OCI-LY7 (cell line): Measurements from ENCODE around the gene JCAD. TPM values are rescaled to one million over a fixed set of nuclear protein-coding genes. Genes with fewer than 3 reads are reported as not detected.
"Not testable (repeated sequence)": the region's sequence is repeated elsewhere in the genome, so short reads cannot be mapped to it uniquely, and the experiment has no call there.

Source experiments
- BruUV-seq: library from RNA; stranded (reverse); fragments of 400-500 nt; replicated peaks from 2 replicates; lab custom pipeline; 2021; lab: Mats Ljungman, UMichigan
- CTCF ChIA-PET: fragments of 300-600 bp; sonication (Branson Sonifier 250); formaldehyde crosslinking; loops from one replicate; lab custom pipeline; 2022; ENCODE audit warnings: antibody characterized with exemption; ENCODE audit not compliant: unreplicated experiment; lab: Charles Lee
- POLR2A ChIA-PET: fragments of 300-600 bp; sonication (Branson Sonifier 250); formaldehyde crosslinking; loops from one replicate; lab custom pipeline; 2022; ENCODE audit warnings: antibody characterized with exemption; lab: Charles Lee
- DNase-seq: peaks from one replicate; pipeline ENCODE4 v3.0.0-alpha.2; 2015; ENCODE audit warnings: low spot score
- H2AFZ ChIP-seq: fragments of 200-600 bp; sonication (generic), shearing (Covaris generic); 2 replicates; pipeline ENCODE4 v1.6.1; 2014; ENCODE audit warnings: mild to moderate bottlenecking, antibody characterized with exemption, low read length, moderate library complexity
- H3K27ac ChIP-seq: fragments of 200-600 bp; sonication (generic); 2 replicates; pipeline ENCODE4 v1.5.1; 2014; ENCODE audit warnings: mixed run types, low read depth, mild to moderate bottlenecking, moderate library complexity, low read length, inconsistent platforms; ENCODE audit not compliant: poor library complexity, severe bottlenecking
- H3K36me3 ChIP-seq: fragments of 200-600 bp; sonication (generic); 2 replicates; pipeline ENCODE4 v1.6.1; 2014; ENCODE audit warnings: mild to moderate bottlenecking, antibody characterized with exemption, low read length, moderate library complexity, mixed read lengths; ENCODE audit not compliant: insufficient read depth
- H3K4me1 ChIP-seq: fragments of 200-600 bp; sonication (generic); 2 replicates; pipeline ENCODE4 v1.5.1; 2014; ENCODE audit warnings: mild to moderate bottlenecking, low read length; ENCODE audit not compliant: insufficient read depth, poor library complexity, severe bottlenecking
- H3K4me2 ChIP-seq: fragments of 200-600 bp; sonication (generic); 2 replicates; pipeline ENCODE4 v1.6.1; 2014; ENCODE audit warnings: mild to moderate bottlenecking, low read length
- H3K4me3 ChIP-seq: fragments of 200-600 bp; sonication (generic); 2 replicates; pipeline ENCODE4 v1.5.1; 2014; ENCODE audit warnings: mild to moderate bottlenecking, low read depth, low read length; ENCODE audit not compliant: poor library complexity, severe bottlenecking
- H3K79me2 ChIP-seq: fragments of 200-600 bp; sonication (generic); 2 replicates; pipeline ENCODE4 v1.6.1; 2016; ENCODE audit warnings: low read depth, mild to moderate bottlenecking, low read length, moderate library complexity, mixed read lengths; ENCODE audit not compliant: insufficient read depth
- H3K9me2 ChIP-seq: fragments of 200-600 bp; sonication (generic); 2 replicates; pipeline ENCODE4 v1.6.1; 2016; ENCODE audit warnings: mild to moderate bottlenecking, low read length, mixed read lengths; ENCODE audit not compliant: insufficient read depth
- H3K9me3 ChIP-seq: fragments of 200-600 bp; sonication (generic); 2 replicates; pipeline ENCODE4 v1.6.1; 2014; ENCODE audit warnings: mild to moderate bottlenecking, mixed run types, low read length, mixed read lengths
- H4K20me1 ChIP-seq: fragments of 200-600 bp; sonication (generic); 2 replicates; pipeline ENCODE4 v1.6.1; 2014; ENCODE audit warnings: mild to moderate bottlenecking, antibody characterized with exemption, low read length, moderate library complexity, mixed read lengths; ENCODE audit not compliant: insufficient read depth
- CTCF ChIP-seq: fragments of 200-600 bp; sonication (generic); conservative IDR thresholded peaks from 2 replicates; pipeline ENCODE4 v1.5.1; 2014; ENCODE audit warnings: mild to moderate bottlenecking, antibody characterized with exemption, low read length, moderate library complexity, mixed read lengths
- EZH2phosphoT487 ChIP-seq: fragments of 200-600 bp; sonication (generic); IDR thresholded peaks from 2 replicates; pipeline ENCODE4 v1.6.1; 2018; ENCODE audit warnings: low read depth, borderline replicate concordance, mild to moderate bottlenecking, mixed run types, antibody characterized with exemption, low read length, moderate library complexity, mixed read lengths
- intact Hi-C: fragments of 100-400 bp; cut with micrococcal nuclease; formaldehyde crosslinking; loops from one replicate; pipeline ENCODE4 v1.10.0; 2022; ENCODE audit not compliant: unreplicated experiment
- total RNA-seq, 2 experiments: library from RNA; depleted of rRNA in 1 of 2; stranded (reverse); fragments of >200 nt in 1 of 2; shearing (Covaris generic) in 1 of 2; gene quantifications; 2 replicates each; pipeline ENCODE4 v1.2.3, GENCODE V29; 2014 to 2022

The JCAD gene
- total RNA-seq, 2 experiments from 2014 or later = not detected

- Histone ChIP-seq H2AFZ (no peak overlapping the region), H3K9me3 (no peaks in the 10 kb centered on the region), H3K36me3 (no peaks in the 10 kb centered on the region), H3K4me1 (no peaks in the 10 kb centered on the region), H3K4me2 (no peak overlapping the region), H3K27ac (no peak overlapping the region), H3K9me2 (no peaks in the 10 kb centered on the region), H3K4me3 (no peak overlapping the region), H3K79me2 (no peaks in the 10 kb centered on the region), H4K20me1 (no peaks in the 10 kb centered on the region)
- BruUV-seq = no TSS peak
- no peak for TF ChIP-seq CTCF
- TF ChIP-seq EZH2phosphoT487 = no peak
- DNase-seq = no peak
- intact Hi-C loops = no loop called here
- ChIA-PET POLR2A (interaction anchor here (0.7 kb wide), 1 partner anchor 1555 kb away, joined by 4 read pairs; no protein-coding TSS in a partner anchor), CTCF (no interaction called here)
These were observed 76.3 kb downstream of the JCAD start for GRCh38 chr10:29982997-29983648.

GRCh38 chr10:29981510-29981909 is 77.9 kb downstream of the JCAD start:
- no peak for TF ChIP-seq CTCF
- TF ChIP-seq EZH2phosphoT487 = no peak
- intact Hi-C loops = no loop called here
- Histone ChIP-seq H3K36me3 (no peaks in the 10 kb centered on the region), H3K4me1 (no peaks in the 10 kb centered on the region), H2AFZ (no peak overlapping the region), H3K79me2 (no peaks in the 10 kb centered on the region), H3K27ac (no peak overlapping the region), H3K4me3 (no peak overlapping the region), H4K20me1 (no peaks in the 10 kb centered on the region), H3K9me3 (no peaks in the 10 kb centered on the region), H3K9me2 (no peaks in the 10 kb centered on the region), H3K4me2 (no peak overlapping the region)
- POLR2A ChIA-PET = no interaction called here
- no peak for DNase-seq
- CTCF ChIA-PET = no interaction called here
- no TSS peak for BruUV-seq

GRCh38 chr10:29980084-29980483 is 79.3 kb downstream of the JCAD start:
- Histone ChIP-seq H4K20me1 (no peaks in the 10 kb centered on the region), H3K27ac (no peak overlapping the region), H3K4me3 (no peak overlapping the region), H2AFZ (no peak overlapping the region), H3K9me3 (no peaks in the 10 kb centered on the region), H3K4me2 (no peak overlapping the region), H3K4me1 (no peaks in the 10 kb centered on the region), H3K79me2 (no peaks in the 10 kb centered on the region), H3K36me3 (no peaks in the 10 kb centered on the region), H3K9me2 (no peaks in the 10 kb centered on the region)
- ChIA-PET CTCF (no interaction called here), POLR2A (no interaction called here)
- BruUV-seq = no TSS peak
- no peak for DNase-seq
- intact Hi-C loops = no loop called here
- TF ChIP-seq CTCF (no peak), EZH2phosphoT487 (no peak)

GRCh38 chr10:29979421-29979779 is 80.0 kb downstream of the JCAD start:
- H3K9me2 ChIP-seq, H3K4me2 ChIP-seq, H2AFZ ChIP-seq, H3K27ac ChIP-seq, H3K79me2 ChIP-seq, H3K9me3 ChIP-seq, DNase-seq, H3K4me1 ChIP-seq, H3K4me3 ChIP-seq, BruUV-seq, H3K36me3 ChIP-seq, CTCF ChIA-PET, H4K20me1 ChIP-seq, intact Hi-C loops, POLR2A ChIA-PET: not testable (repeated sequence)
